Suprapubic skin (tissue), 4 donors: ENCODE measurements around the gene LRRTM2. TPM values are rescaled to one million over a fixed set of nuclear protein-coding genes. Genes with fewer than 3 reads are reported as not detected.

Experiments
- DNase-seq, 2 donors: peaks; one replicate each; pipeline ENCODE4 v3.0.0-alpha.2; 2019; ENCODE audit warnings: low spot score in 2 of 2
- H3K27ac ChIP-seq: fragments of 200-600 bp; sonication (generic); one replicate; pipeline ENCODE4 v1.5.1; 2019
- H3K27me3 ChIP-seq: fragments of 200-600 bp; sonication (generic); one replicate; pipeline ENCODE4 v1.5.1; 2019
- H3K36me3 ChIP-seq: fragments of 200-600 bp; sonication (generic); one replicate; pipeline ENCODE4 v1.5.1; 2019
- H3K4me1 ChIP-seq: fragments of 200-600 bp; sonication (generic); one replicate; pipeline ENCODE4 v1.5.1; 2019
- H3K4me3 ChIP-seq: fragments of 200-600 bp; sonication (generic); one replicate; pipeline ENCODE4 v1.5.1; 2019; ENCODE audit warnings: mild to moderate bottlenecking
- H3K9me3 ChIP-seq: fragments of 200-600 bp; sonication (generic); one replicate; pipeline ENCODE4 v1.5.1; 2019
- CTCF ChIP-seq, 2 donors: fragments of 200-600 bp in 1 of 2; fragments of 450-650 bp in 1 of 2; sonication (generic) in 1 of 2; IDR thresholded peaks; one replicate each; pipeline ENCODE4 v1.5.1; 2016 to 2019; ENCODE audit warnings: antibody characterized with exemption in 2 of 2, mild to moderate bottlenecking in 1 of 2, moderate library complexity in 1 of 2
- EP300 ChIP-seq: sonication (generic); formaldehyde crosslinking; IDR thresholded peaks from one replicate; pipeline ENCODE4 v1.6.1; 2017; ENCODE audit warnings: antibody characterized with exemption
- POLR2A ChIP-seq, 2 donors: fragments of 450-650 bp; IDR thresholded peaks; one replicate each; pipeline ENCODE4 v1.6.1; 2017; ENCODE audit warnings: antibody characterized with exemption in 2 of 2, mild to moderate bottlenecking in 2 of 2, moderate library complexity in 2 of 2
- POLR2AphosphoS5 ChIP-seq, 3 donors: sonication (generic); formaldehyde crosslinking; IDR thresholded peaks; one replicate each; pipeline ENCODE4 v1.6.1; 2017; ENCODE audit warnings: antibody characterized with exemption in 3 of 3
- WGBS: methylation state at CpG from one replicate; pipeline ENCODE4 v1.1.5; 2018; 5-methylcytosine and 5-hydroxymethylcytosine counted together
- total RNA-seq, 4 donors: library from RNA; depleted of rRNA; stranded (reverse); fragments of >200 nt; gene quantifications; one replicate each; pipeline ENCODE4 v1.1.0, GENCODE V29; 2016

The LRRTM2 gene
- total RNA-seq, 4 donors from 2014 or later: 0.08 to 0.59 (median 0.32) TPM; not detected in 1

GRCh38 chr5:138914338-138914737, 39.2 kb upstream of the LRRTM2 start:
- no peak for TF ChIP-seq CTCF (IDR thresholded peaks at IDR 0.05)
- no peak for TF ChIP-seq POLR2AphosphoS5 (IDR thresholded peaks at IDR 0.05)
- TF ChIP-seq POLR2A (IDR thresholded peaks at IDR 0.05): no peak
- no peak for TF ChIP-seq EP300

GRCh38 chr5:138913773-138914172, 38.6 kb upstream of the LRRTM2 start:
- Histone ChIP-seq H3K27me3 (no peaks in the 10 kb centered on the region), H3K4me3 (no peak overlapping the region), H3K9me3 (no peaks in the 10 kb centered on the region), H3K36me3 (peaks cover 27% of the 10 kb centered on the region), H3K27ac (no peak overlapping the region), H3K4me1 (no peaks in the 10 kb centered on the region)
- DNase-seq: no peak
- WGBS: 97% methylated on average over 3 of the region's 3 CpGs
- TF ChIP-seq CTCF (IDR thresholded peaks at IDR 0.05): no peak
- no peak for TF ChIP-seq POLR2A (IDR thresholded peaks at IDR 0.05)
- TF ChIP-seq EP300: no peak
- TF ChIP-seq POLR2AphosphoS5 (IDR thresholded peaks at IDR 0.05): no peak

More at GRCh38 chr5:138914338-138914737, 39.2 kb upstream of the LRRTM2 start:
- no peaks in the 10 kb centered on the region for H3K9me3 ChIP-seq
- peaks cover 28% of the 10 kb centered on the region for H3K36me3 ChIP-seq
- H3K4me1 ChIP-seq: no peaks in the 10 kb centered on the region
- no peak overlapping the region for H3K4me3 ChIP-seq
- no peak for DNase-seq
- WGBS: 88% methylated on average over 3 of the region's 3 CpGs
- H3K27me3 ChIP-seq: no peaks in the 10 kb centered on the region
- no peak overlapping the region for H3K27ac ChIP-seq

GRCh38 chr5:138912093-138912492, 37.0 kb upstream of the LRRTM2 start:
- H3K36me3 ChIP-seq: peaks cover 25% of the 10 kb centered on the region
- no peaks in the 10 kb centered on the region for H3K27me3 ChIP-seq
- no peak overlapping the region for H3K27ac ChIP-seq
- WGBS: 88% methylated on average over 4 of the region's 4 CpGs
- H3K4me1 ChIP-seq: no peaks in the 10 kb centered on the region
- no peak overlapping the region for H3K4me3 ChIP-seq
- no peak for TF ChIP-seq POLR2A (IDR thresholded peaks at IDR 0.05)
- TF ChIP-seq POLR2AphosphoS5 (IDR thresholded peaks at IDR 0.05): no peak
- no peak for TF ChIP-seq EP300
- TF ChIP-seq CTCF (IDR thresholded peaks at IDR 0.05): no peak
- no peak for DNase-seq
- H3K9me3 ChIP-seq: no peaks in the 10 kb centered on the region

- DNase-seq: no peak
- Histone ChIP-seq H3K27ac (no peak overlapping the region), H3K9me3 (no peaks in the 10 kb centered on the region), H3K36me3 (peaks cover 24% of the 10 kb centered on the region), H3K4me3 (no peak overlapping the region), H3K27me3 (no peaks in the 10 kb centered on the region), H3K4me1 (no peaks in the 10 kb centered on the region)
- TF ChIP-seq POLR2AphosphoS5 (IDR thresholded peaks at IDR 0.05) (no peak), POLR2A (IDR thresholded peaks at IDR 0.05) (no peak), EP300 (no peak), CTCF (IDR thresholded peaks at IDR 0.05) (no peak)
Observed at GRCh38 chr5:138911441-138911840, 36.3 kb upstream of the LRRTM2 start.

- Histone ChIP-seq H3K27ac (no peak overlapping the region), H3K27me3 (no peaks in the 10 kb centered on the region), H3K4me3 (no peak overlapping the region), H3K4me1 (no peaks in the 10 kb centered on the region), H3K36me3 (peaks cover 25% of the 10 kb centered on the region), H3K9me3 (no peaks in the 10 kb centered on the region)
- TF ChIP-seq CTCF (IDR thresholded peaks at IDR 0.05) (no peak), EP300 (no peak), POLR2AphosphoS5 (IDR thresholded peaks at IDR 0.05) (no peak), POLR2A (IDR thresholded peaks at IDR 0.05) (no peak)
- no peak for DNase-seq
- WGBS: 92% methylated on average over 7 of the region's 7 CpGs
Observed at GRCh38 chr5:138910546-138911185, 35.5 kb upstream of the LRRTM2 start.
